Heart left ventricle (tissue), 13 donors: ENCODE data around the gene PLA2G2E.

Experiments
- POLR2A ChIP-seq, 2 donors: fragments of 450-650 bp; IDR thresholded peaks; one replicate each; pipeline ENCODE4 v1.6.1; 2017; ENCODE audit warnings: antibody characterized with exemption in 2 of 2, mild to moderate bottlenecking in 2 of 2, moderate library complexity in 2 of 2
- TF ChIP-seq, protein P1 (sequence below), 12 donors: fragments of 200-600 bp; sonication (generic) in 4 of 12; IDR thresholded peaks; one replicate each; pipeline versions ENCODE4 v1.5.0 to v1.8.0; 2018 to 2022; ENCODE audit warnings: antibody characterized with exemption in 12 of 12, mild to moderate bottlenecking in 5 of 12
- donor health status: ischemic (EF 13 %, LVEDD 7.1; RV severe dilation, severe dysfunction).
- donor health status: DM: no; HTN: yes; CAD: no.
- donor health status: DM: no; HTN: no; CAD: no.
- donor health status: ischemic (EF 25% LVEDD 6.9; RV normal size, moderate dysfunction).
- donor health status: ischemic (EF 25% LVEDD 5.7; RV mildly dilated, moderate dysfunction).
- donor health status: ischemic (EF 35%, LVEDD 5.7; RV mildly dilated, moderate dysfunction).
- donor health status: nonischemic (EF 11% LVEDD 7.7; RV severe dilation, severe dysfunction).
- donor health status: DM: yes; HTN: yes; CAD: no.
- donor health status: PGD.
- donor health status: ischemic (EF 29% LVEDD 5.4; RV normal size, mild dysfunction).
- donor health status: nonischemic (EF 23%, LVEDD 6.1; RV moderate dilation, normal function).

GRCh38 chr1:19942088-19942487, 18.7 kb upstream of the PLA2G2E start:
- TF ChIP-seq, protein P1, sequence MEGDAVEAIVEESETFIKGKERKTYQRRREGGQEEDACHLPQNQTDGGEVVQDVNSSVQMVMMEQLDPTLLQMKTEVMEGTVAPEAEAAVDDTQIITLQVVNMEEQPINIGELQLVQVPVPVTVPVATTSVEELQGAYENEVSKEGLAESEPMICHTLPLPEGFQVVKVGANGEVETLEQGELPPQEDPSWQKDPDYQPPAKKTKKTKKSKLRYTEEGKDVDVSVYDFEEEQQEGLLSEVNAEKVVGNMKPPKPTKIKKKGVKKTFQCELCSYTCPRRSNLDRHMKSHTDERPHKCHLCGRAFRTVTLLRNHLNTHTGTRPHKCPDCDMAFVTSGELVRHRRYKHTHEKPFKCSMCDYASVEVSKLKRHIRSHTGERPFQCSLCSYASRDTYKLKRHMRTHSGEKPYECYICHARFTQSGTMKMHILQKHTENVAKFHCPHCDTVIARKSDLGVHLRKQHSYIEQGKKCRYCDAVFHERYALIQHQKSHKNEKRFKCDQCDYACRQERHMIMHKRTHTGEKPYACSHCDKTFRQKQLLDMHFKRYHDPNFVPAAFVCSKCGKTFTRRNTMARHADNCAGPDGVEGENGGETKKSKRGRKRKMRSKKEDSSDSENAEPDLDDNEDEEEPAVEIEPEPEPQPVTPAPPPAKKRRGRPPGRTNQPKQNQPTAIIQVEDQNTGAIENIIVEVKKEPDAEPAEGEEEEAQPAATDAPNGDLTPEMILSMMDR (IDR thresholded peaks at IDR 0.05), result no peak
- no peak for TF ChIP-seq POLR2A (IDR thresholded peaks at IDR 0.05)
